Neuron (in vitro differentiated cells): ENCODE results near the gene TP53RK.
A peak's percentile ranks its signal among the peaks of the same experiment; 100 is the strongest.

Experiments used
- H2AFZ ChIP-seq: one replicate; pipeline ENCODE4 v1.6.1; 2013; ENCODE audit warnings: low read depth, mild to moderate bottlenecking, inconsistent platforms, low read length, moderate library complexity
- H3K27me3 ChIP-seq: one replicate; pipeline ENCODE4 v1.6.1; 2013; ENCODE audit warnings: low read length; ENCODE audit not compliant: insufficient read depth
- H3K36me3 ChIP-seq: one replicate; pipeline ENCODE4 v1.6.1; 2013; ENCODE audit warnings: low read length; ENCODE audit not compliant: insufficient read depth
- H3K4me1 ChIP-seq: one replicate; pipeline ENCODE4 v1.6.1; 2013; ENCODE audit warnings: low read length; ENCODE audit not compliant: insufficient read depth
- H3K4me3 ChIP-seq: 2 replicates; pipeline ENCODE4 v1.5.1; 2013; ENCODE audit warnings: mild to moderate bottlenecking, low read length, moderate library complexity
- H3K9me3 ChIP-seq: one replicate; pipeline ENCODE4 v1.6.1; 2013; ENCODE audit warnings: low read length

TP53RK gene

DNA sequence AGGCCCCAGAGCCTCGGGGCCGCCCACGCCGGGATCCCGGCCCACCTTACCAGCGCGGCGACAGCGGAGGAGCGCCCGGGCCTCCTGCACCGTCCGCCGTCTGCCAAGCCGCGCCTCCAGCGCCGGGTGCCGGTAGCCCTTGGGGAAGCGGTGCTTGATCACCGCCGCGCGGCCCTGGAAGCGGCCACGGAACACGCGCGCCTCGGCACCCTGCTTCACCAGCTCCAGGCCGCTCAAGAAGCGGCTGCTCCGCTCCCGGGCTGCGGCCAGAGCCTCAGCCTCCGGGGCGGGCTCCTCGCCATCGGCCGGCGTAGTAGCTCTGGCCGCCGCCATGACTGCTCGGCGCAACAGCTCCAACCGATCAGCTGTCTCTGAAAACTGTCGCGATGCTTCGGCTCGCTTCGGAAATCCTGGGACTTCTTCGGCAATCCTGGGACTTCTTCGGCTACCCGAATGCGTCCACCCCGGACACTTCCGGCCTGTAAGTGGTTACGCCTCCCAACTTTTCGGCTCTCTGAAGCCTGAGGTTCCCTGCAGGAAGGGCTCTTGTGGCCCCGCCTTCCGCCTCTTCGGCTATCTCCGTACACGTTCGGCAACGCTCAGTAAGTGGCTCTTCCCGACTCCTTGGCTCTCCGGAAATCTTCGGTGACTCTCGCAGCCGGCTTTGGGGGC, at the start of gene TP53RK:
TP53RK (minus strand) TSS at position 363 of the 672 bp plus-strand sequence; CDS start at position 333, 30 bp downstream.
- no peaks in the 10 kb centered on the region for H3K9me3 ChIP-seq
- H2AFZ ChIP-seq: peak within 1 kb of the TSS; percentile 51
- peaks cover 6% of the 10 kb centered on the region for H3K36me3 ChIP-seq
- H3K4me3 ChIP-seq: peak within 1 kb of the TSS; percentile 95
- H3K27me3 ChIP-seq: no peaks in the 10 kb centered on the region
- peaks cover 20% of the 10 kb centered on the region for H3K4me1 ChIP-seq

DNA sequence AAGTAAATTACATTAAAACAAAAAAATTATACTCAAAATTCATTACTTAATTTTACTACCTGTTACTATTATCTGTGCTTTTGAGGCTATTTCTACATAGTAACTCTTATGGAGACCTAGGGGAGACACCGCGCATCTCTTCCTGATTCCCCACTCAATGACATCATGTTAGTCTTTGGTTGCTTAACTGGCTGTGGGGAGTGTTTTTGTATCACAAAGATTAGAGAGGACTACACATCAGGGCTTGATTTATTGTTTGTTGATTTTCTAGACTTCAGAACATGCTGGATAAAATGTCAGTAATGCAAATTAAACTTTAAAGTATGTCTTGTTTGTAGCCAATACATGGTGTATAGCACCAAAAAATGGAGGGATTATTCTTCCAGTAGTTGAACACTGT, 46.2 kb upstream of the TP53RK start:
- H2AFZ ChIP-seq: no peak overlapping the region
- no peaks in the 10 kb centered on the region for H3K4me1 ChIP-seq
- H3K36me3 ChIP-seq: no peaks in the 10 kb centered on the region
- H3K4me3 ChIP-seq: no peak overlapping the region
- H3K27me3 ChIP-seq: no peaks in the 10 kb centered on the region
- peaks cover under 1% of the 10 kb centered on the region for H3K9me3 ChIP-seq

DNA sequence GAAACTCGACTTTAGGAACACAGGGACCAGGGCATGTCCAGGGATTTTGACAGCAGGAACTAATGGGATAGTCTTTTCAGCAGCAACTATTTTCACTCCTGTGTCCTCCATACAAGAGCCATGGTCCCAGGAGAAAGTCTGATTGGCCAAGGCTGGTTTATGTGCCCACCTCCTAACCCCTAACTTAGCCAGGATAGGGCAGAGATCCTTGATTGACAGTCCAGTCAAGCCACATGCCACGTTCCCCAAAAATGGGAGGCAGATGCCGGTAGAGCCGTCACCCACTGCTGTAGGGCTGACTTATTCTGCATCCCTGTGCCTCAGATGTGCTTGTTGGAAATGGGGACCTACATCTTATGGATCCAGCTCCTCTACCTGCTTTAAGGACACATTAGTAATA, 42.5 kb upstream of the TP53RK start:
- H3K4me1 ChIP-seq: no peaks in the 10 kb centered on the region
- H3K4me3 ChIP-seq: no peak overlapping the region
- H3K36me3 ChIP-seq: no peaks in the 10 kb centered on the region
- H3K9me3 ChIP-seq: peaks cover 3% of the 10 kb centered on the region
- H2AFZ ChIP-seq: no peak overlapping the region
- H3K27me3 ChIP-seq: no peaks in the 10 kb centered on the region

DNA sequence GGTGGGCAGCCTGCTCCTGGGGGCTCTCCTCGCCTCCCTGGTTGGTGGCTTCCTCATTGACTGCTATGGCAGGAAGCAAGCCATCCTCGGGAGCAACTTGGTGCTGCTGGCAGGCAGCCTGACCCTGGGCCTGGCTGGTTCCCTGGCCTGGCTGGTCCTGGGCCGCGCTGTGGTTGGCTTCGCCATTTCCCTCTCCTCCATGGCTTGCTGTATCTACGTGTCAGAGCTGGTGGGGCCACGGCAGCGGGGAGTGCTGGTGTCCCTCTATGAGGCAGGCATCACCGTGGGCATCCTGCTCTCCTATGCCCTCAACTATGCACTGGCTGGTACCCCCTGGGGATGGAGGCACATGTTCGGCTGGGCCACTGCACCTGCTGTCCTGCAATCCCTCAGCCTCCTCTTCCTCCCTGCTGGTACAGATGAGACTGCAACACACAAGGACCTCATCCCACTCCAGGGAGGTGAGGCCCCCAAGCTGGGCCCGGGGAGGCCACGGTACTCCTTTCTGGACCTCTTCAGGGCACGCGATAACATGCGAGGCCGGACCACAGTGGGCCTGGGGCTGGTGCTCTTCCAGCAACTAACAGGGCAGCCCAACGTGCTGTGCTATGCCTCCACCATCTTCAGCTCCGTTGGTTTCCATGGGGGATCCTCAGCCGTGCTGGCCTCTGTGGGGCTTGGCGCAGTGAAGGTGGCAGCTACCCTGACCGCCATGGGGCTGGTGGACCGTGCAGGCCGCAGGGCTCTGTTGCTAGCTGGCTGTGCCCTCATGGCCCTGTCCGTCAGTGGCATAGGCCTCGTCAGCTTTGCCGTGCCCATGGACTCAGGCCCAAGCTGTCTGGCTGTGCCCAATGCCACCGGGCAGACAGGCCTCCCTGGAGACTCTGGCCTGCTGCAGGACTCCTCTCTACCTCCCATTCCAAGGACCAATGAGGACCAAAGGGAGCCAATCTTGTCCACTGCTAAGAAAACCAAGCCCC, 36.2 kb upstream of the TP53RK start:
- Histone ChIP-seq H3K9me3 (peaks cover 3% of the 10 kb centered on the region), H3K4me3 (no peak overlapping the region), H3K27me3 (no peaks in the 10 kb centered on the region), H3K4me1 (no peaks in the 10 kb centered on the region), H3K36me3 (no peaks in the 10 kb centered on the region), H2AFZ (no peak overlapping the region)

DNA sequence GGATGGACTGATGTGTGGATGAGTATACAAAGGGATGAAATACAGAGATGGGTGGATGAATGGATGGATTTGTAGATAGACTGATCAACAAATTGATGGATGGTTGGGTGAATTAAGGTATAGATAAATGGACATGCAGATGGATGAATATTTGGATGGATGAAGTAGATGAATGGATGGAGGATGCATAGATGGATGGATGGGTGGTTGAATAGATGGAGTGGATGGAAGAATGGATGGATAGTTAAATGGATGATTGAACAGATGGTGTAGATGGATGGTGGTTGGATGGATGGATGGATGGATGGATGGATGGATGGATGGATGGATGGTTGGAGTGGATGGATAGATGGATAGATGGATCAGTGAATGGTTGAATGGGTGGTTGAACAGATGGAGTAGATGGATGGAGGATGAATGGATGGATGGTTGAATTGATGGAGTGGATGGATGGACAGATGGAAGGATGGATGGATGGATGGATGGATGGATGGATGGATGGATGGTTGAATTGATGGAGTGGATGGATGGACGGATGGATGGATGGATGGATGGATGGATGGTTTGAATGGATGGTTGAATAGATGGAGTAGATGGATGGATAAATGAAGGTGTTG, 35.2 kb upstream of the TP53RK start:
- no peaks in the 10 kb centered on the region for H3K36me3 ChIP-seq
- no peaks in the 10 kb centered on the region for H3K9me3 ChIP-seq
- no peaks in the 10 kb centered on the region for H3K4me1 ChIP-seq
- no peak overlapping the region for H3K4me3 ChIP-seq
- H3K27me3 ChIP-seq: no peaks in the 10 kb centered on the region
- no peak overlapping the region for H2AFZ ChIP-seq

DNA sequence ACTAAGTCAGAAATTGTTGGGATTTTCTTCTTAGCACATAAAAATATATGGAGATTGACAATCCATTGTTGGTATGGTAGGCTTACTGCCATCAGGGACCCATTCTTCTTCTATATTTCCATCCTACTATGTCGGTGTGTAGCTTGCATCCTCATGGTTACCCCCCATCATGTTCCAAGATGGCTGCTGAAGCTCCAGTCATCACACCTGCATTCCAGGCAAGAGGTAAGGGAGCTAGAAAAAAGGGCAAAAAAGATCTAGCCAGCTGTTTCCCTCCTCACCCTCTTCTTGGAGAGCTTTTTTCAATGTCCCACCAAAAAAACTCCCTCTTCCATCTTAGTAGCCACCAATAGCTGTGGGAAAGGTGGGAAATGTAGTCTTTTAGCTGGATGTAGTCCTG, 33.8 kb upstream of the TP53RK start:
- no peaks in the 10 kb centered on the region for H3K27me3 ChIP-seq
- no peaks in the 10 kb centered on the region for H3K36me3 ChIP-seq
- no peak overlapping the region for H3K4me3 ChIP-seq
- no peaks in the 10 kb centered on the region for H3K9me3 ChIP-seq
- no peaks in the 10 kb centered on the region for H3K4me1 ChIP-seq
- H2AFZ ChIP-seq: no peak overlapping the region

DNA sequence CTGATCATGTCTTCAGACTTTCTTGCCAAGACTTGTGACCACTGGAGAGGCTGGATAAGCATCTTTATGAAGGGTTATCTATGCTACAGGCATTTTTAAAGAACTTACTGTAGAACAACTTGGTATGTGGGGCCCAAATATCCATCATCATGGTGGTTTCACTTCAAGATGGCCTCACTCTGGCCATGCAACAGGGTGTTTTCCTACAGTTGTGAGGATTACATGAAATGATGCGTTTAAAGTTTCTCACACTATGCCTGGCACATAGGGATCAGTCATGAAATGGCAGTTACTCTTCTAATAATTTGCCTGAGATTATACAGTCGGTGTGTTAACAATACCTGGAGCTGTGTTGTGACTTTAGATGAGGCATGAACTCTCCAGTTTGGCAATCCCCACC, 33.2 kb upstream of the TP53RK start:
- no peaks in the 10 kb centered on the region for H3K4me1 ChIP-seq
- no peaks in the 10 kb centered on the region for H3K27me3 ChIP-seq
- H2AFZ ChIP-seq: no peak overlapping the region
- no peak overlapping the region for H3K4me3 ChIP-seq
- no peaks in the 10 kb centered on the region for H3K36me3 ChIP-seq
- no peaks in the 10 kb centered on the region for H3K9me3 ChIP-seq

DNA sequence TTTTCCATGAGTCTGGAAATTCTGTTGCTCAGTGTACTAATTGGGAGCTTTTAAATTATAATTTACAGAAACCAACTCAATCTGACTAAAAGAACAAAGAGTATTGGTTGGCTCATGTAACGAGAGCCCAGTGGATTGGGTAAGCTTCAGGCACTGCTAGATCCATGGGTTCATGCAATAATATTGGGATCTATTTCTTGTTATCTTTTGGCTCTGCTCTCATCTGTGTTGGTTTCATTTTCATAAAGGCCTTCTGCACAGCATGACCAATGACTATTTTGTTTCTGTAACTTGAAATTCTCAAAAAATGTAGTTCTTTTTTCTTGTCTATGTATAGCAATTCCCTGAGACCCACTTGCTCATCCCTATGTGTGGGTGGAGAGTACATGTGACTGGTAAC, 32.2 kb upstream of the TP53RK start:
- no peak overlapping the region for H2AFZ ChIP-seq
- no peaks in the 10 kb centered on the region for H3K9me3 ChIP-seq
- no peak overlapping the region for H3K4me3 ChIP-seq
- no peaks in the 10 kb centered on the region for H3K4me1 ChIP-seq
- H3K27me3 ChIP-seq: no peaks in the 10 kb centered on the region
- H3K36me3 ChIP-seq: no peaks in the 10 kb centered on the region

DNA sequence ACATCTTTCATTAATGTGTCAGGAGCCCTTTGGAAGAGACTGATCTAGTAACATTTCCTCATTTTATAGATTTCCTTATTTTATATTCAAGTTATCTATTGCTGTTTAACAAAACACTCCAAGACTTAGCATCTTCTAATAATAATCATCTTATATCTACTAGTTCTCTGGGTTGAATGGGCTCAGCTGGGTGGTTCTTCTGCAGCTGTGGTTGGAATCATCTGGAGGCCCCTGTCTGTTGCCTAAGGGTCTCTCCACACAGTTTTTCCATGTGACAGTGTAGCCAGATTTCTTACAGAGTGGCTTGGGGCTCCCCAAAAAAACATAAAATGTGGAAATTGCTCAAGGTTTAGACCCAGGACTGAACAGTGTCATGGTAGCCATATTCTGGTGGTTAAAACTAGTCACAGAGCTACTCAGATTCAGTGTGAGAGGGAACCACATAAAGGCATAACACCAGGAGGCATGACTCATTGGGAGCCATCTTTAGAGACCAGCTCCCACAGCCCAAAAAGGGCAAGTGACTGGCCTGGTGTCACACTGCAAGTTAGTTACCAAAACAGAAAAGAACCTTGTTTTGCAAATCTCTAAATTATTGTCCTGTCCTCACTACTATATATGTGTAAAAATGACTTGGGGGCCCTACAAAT, 31.7 kb upstream of the TP53RK start:
- Histone ChIP-seq H3K27me3 (no peaks in the 10 kb centered on the region), H2AFZ (no peak overlapping the region)

DNA sequence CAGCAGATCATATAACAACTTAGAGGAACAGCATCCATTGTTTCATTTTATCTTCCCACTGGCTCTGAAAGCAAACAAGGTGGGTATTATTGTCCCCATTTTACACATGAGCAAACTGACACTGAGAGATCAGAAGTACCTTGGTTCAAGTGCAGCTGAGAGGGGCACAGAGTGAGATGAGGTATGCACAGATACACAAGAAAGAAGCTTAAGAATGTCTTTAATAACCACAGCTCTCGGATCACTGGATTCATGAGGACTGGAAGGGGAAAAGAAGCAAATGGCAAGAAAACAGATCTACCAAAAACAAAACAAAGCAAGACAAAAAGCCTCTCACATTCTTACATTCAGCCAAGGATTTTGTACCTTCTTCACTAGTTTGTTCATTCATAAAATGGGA, 30.8 kb upstream of the TP53RK start:
- Histone ChIP-seq H3K4me3 (no peak overlapping the region), H3K4me1 (no peaks in the 10 kb centered on the region), H3K36me3 (no peaks in the 10 kb centered on the region), H3K9me3 (no peaks in the 10 kb centered on the region), H2AFZ (no peak overlapping the region), H3K27me3 (no peaks in the 10 kb centered on the region)

More for the DNA sequence above, 31.7 kb upstream of the TP53RK start:
- Histone ChIP-seq H3K4me3 (no peak overlapping the region), H3K9me3 (no peaks in the 10 kb centered on the region), H3K4me1 (no peaks in the 10 kb centered on the region), H3K36me3 (no peaks in the 10 kb centered on the region)

DNA sequence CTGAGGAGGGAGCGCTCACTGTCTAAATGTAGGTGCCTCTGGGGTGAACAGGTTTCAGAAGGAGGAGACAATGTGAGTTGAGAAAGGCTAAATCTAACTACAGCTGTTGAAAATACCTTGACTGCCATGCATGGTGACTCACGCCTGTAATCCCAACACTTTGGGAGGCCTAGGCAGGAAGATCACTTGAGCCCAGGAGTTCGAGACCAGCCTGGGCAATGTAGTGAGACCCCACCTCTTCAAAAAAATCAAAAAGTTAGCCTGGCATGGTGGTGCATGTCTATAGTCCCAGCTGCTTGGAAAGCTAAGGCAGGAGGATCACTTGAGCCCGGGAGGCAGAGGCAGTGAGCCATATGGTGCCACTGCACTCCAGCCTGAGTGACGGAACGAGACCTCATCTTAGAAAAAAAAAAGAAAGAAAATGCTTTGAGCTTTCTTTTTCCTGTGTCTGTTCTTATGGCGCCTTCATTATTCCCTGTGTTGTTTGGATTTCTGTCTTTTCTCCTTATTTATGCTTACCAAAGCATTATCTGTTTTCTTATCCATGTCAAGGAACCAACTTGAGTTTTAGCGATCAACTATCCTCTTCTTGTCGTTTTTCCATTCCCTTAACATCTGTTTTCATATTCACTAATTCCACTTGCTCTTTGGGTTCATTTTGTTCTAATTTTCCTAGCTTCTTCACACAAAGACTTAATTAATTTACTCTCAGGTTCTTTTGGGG, 28.7 kb upstream of the TP53RK start:
- Histone ChIP-seq H3K4me1 (no peaks in the 10 kb centered on the region), H3K9me3 (no peaks in the 10 kb centered on the region), H3K27me3 (no peaks in the 10 kb centered on the region), H3K36me3 (no peaks in the 10 kb centered on the region), H2AFZ (no peak overlapping the region), H3K4me3 (no peak overlapping the region)

DNA sequence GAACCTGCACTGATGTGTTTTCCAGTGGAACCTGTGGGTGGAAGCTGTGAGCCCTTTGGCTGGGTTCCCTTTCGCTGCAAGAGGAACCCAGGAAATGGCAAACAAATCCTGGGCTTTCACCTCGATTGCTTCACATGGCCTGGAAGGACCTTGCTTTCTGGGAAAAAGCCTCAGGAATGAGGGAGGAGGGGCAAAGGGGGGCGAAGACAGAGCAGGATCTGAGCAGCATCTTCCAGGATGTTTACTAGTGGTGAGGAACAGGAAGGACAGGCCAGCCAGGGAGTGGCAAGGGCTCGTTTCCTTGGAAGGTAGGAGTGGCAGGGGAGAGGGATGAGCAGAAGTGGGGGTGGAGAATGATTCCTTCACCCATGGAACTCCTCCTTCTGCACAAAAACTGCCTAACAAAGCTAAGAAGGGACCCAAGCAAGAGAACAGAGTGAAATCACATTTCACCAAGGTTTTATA, 26.1 kb upstream of the TP53RK start:
- H3K27me3 ChIP-seq: no peaks in the 10 kb centered on the region
- no peaks in the 10 kb centered on the region for H3K9me3 ChIP-seq
- no peaks in the 10 kb centered on the region for H3K36me3 ChIP-seq
- H3K4me1 ChIP-seq: no peaks in the 10 kb centered on the region
- no peak overlapping the region for H3K4me3 ChIP-seq
- no peak overlapping the region for H2AFZ ChIP-seq
